Chondrocyte (in vitro differentiated cells): ENCODE measurements around the gene ARHGDIG. TPM values are rescaled to one million over a fixed set of nuclear protein-coding genes. Genes with fewer than 3 reads are reported as not detected.

Source experiments
- DNase-seq: peaks from one replicate; pipeline ENCODE4 v3.0.0; 2021; ENCODE audit warnings: mixed read lengths, low spot score
- H3K27ac Mint-ChIP-seq: one replicate; pipeline ENCODE4 v1.8.0; 2021; ENCODE audit warnings: mild to moderate bottlenecking, moderate library complexity, mixed read lengths; ENCODE audit not compliant: unreplicated experiment
- H3K27me3 Mint-ChIP-seq: 2 replicates; pipeline ENCODE4 v1.8.0; 2021; ENCODE audit warnings: low read depth, mixed read lengths
- H3K36me3 Mint-ChIP-seq: 2 replicates; pipeline ENCODE4 v1.8.0; 2021; ENCODE audit warnings: low read depth, mixed read lengths
- H3K4me1 Mint-ChIP-seq: 2 replicates; pipeline ENCODE4 v1.8.0; 2021; ENCODE audit warnings: low read depth, mild to moderate bottlenecking, mixed read lengths
- H3K4me3 Mint-ChIP-seq: one replicate; pipeline ENCODE4 v1.8.0; 2021; ENCODE audit warnings: mild to moderate bottlenecking, moderate library complexity, mixed read lengths; ENCODE audit not compliant: unreplicated experiment
- H3K9me3 Mint-ChIP-seq: 2 replicates; pipeline ENCODE4 v1.8.0; 2021; ENCODE audit warnings: low read depth, mixed read lengths
- CTCF ChIP-seq: fragments of 200-600 bp; sonication (generic); IDR thresholded peaks from 2 replicates; pipeline ENCODE4 v1.5.0; 2021; ENCODE audit warnings: antibody characterized with exemption, mild to moderate bottlenecking, moderate library complexity
- total RNA-seq: library from RNA; stranded (reverse); gene quantifications from 3 replicates; pipeline ENCODE4 v1.2.1, GENCODE V29; 2021

ARHGDIG gene
- total RNA-seq, 1 donor from 2014 or later = 4.0 TPM

GRCh38 chr16:303760-304505 is 23.5 kb downstream of the ARHGDIG start:
- Mint-ChIP-seq H3K4me1 (no peaks in the 10 kb centered on the region), H3K9me3 (no peaks in the 10 kb centered on the region)

DNA sequence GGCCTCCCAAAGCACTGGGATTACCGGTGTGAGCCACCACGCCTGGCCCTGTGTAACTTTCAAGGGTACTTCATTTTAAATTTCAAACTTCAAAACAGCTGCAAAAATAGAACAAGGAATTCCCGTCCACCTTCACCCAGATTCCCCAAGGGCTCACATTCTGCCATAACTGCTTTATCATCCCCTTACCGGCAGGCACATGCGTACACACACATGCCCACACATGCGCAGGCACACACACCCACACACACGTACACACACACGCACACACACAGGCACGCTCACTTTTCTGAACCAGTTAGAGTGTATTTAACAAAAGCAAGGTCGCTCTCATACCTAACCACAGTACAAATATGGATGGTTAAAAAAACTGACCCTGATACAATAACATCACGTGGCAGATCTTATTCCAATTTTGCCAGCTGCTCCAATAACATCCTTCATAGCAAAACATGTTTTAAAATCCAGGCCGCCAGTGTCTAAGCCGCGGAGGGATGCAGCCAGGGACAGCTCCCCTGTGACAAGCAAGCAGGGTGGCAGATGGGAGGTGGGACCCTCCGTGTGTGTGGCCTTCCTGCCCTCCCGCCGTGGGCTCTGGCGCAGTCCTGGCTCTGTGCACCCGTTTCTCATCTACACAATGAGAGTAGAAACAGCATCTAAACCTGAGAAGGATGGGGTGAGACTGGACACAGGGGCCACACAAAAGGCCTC is 25.7 kb downstream of the ARHGDIG start:
- no peaks in the 10 kb centered on the region for H3K4me1 Mint-ChIP-seq
- H3K4me3 Mint-ChIP-seq = no peak overlapping the region
- no peaks in the 10 kb centered on the region for H3K9me3 Mint-ChIP-seq
- no peak overlapping the region for H3K27ac Mint-ChIP-seq
- no peak for DNase-seq
- H3K36me3 Mint-ChIP-seq = peaks cover 12% of the 10 kb centered on the region
- no peaks in the 10 kb centered on the region for H3K27me3 Mint-ChIP-seq
- no peak for TF ChIP-seq CTCF

More at GRCh38 chr16:303760-304505, 23.5 kb downstream of the ARHGDIG start:
- peaks cover 10% of the 10 kb centered on the region for H3K36me3 Mint-ChIP-seq
- no peak overlapping the region for H3K4me3 Mint-ChIP-seq
- no peak overlapping the region for H3K27ac Mint-ChIP-seq
- no peak for DNase-seq
- no peaks in the 10 kb centered on the region for H3K27me3 Mint-ChIP-seq
- no peak for TF ChIP-seq CTCF

GRCh38 chr16:306911-307370 is 26.6 kb downstream of the ARHGDIG start:
- H3K36me3 Mint-ChIP-seq = peaks cover 12% of the 10 kb centered on the region
- no peak for DNase-seq
- no peak overlapping the region for H3K4me3 Mint-ChIP-seq

DNA sequence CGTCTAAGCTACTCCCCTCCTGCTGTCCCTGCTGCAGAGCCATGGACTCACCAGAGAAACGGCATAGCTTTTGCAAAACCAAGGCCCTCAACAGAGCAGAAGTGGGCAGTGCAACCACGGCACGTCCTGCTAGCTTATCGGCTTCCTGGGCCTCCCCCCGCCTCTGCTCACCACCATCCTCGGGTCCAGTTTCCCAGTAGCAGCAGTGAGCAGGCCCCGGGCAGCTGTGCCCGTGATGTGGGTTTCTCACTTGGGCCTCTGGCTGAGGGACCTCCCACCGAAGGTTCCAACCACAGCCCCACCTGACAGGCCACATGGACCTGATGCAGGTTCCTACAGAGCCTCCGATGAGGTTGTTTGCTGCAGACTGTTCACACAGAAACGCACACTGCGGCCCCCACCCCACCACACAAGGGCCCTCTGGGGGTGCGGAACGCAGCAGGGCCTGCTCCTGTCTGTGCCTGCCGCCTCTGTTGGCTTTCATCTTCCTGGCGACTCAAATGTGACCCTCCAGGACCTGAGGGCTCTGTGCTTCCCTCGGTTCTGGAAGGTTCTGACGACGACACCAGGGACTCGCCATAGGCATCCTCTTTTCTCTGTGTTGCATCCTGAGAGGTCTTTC is 27.4 kb downstream of the ARHGDIG start:
- Mint-ChIP-seq H3K27me3 (no peaks in the 10 kb centered on the region), H3K36me3 (peaks cover 12% of the 10 kb centered on the region), H3K27ac (no peak overlapping the region), H3K9me3 (no peaks in the 10 kb centered on the region), H3K4me1 (no peaks in the 10 kb centered on the region), H3K4me3 (no peak overlapping the region)
- TF ChIP-seq CTCF = no peak
- DNase-seq = no peak

More at GRCh38 chr16:306911-307370, 26.6 kb downstream of the ARHGDIG start:
- Mint-ChIP-seq H3K27me3 (no peaks in the 10 kb centered on the region), H3K4me1 (no peaks in the 10 kb centered on the region), H3K27ac (no peak overlapping the region), H3K9me3 (no peaks in the 10 kb centered on the region)
- no peak for TF ChIP-seq CTCF

DNA sequence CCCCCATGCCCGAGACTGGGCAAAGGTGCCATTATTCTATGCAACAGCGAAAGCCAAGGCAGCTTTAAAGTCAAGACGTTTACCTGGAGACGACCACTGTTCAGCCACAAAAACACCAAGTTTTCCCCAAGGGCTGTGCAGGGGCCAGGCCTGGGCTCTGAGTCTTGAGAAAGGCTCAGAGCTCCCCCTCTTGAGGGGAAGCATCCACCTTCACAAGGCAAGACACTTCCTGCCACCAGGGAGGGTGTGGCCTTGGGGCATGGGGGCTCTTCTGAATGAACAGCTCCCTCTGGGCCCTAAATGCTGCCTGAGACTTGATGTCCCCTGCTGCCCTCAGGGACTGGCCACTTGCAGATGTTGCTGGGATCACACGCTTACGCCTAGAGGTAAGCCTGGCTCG is 29.1 kb downstream of the ARHGDIG start:
- no peaks in the 10 kb centered on the region for H3K4me1 Mint-ChIP-seq
- H3K9me3 Mint-ChIP-seq = no peaks in the 10 kb centered on the region
- no peak for DNase-seq
- H3K36me3 Mint-ChIP-seq = peaks cover 7% of the 10 kb centered on the region
- no peaks in the 10 kb centered on the region for H3K27me3 Mint-ChIP-seq
- no peak for TF ChIP-seq CTCF
- H3K27ac Mint-ChIP-seq = no peak overlapping the region
- H3K4me3 Mint-ChIP-seq = no peak overlapping the region
